ENCODE data around the gene KRTAP1-4.

The KRTAP1-4 gene

DNA sequence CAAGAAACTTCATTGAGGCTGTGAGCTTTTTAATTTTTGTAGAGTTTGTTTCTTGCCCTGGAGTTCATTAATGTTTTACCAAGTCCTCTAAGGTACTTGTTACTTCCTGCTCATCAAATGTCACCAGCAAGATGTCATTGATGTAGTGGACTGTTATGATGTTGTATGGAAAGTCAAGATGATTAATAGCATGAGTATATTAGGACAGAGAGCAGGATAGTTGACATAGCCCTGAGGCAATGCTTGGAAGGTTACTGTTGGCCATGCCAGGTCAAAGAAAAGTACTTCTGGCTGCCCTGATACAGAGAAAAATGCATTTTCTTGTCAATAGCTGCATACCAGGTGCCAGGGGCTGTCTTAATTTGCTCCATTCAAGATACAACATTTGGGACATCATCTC is 9.7 kb downstream of the KRTAP1-4 start:
- Histone ChIP-seq H3K4me1 (ENCODE audit: control insufficient read depth, insufficient read depth, low read length) (no peaks in the 10 kb centered on the region), H3K4me3 (ENCODE audit: low read depth, low read length) (no peak overlapping the region), H3K27ac (ENCODE audit: extremely low read depth, low read depth, low read length) (no peak overlapping the region), H3K36me3 (ENCODE audit: control insufficient read depth in 2 of 2, insufficient read depth in 1 of 2, low read length in 2 of 2) (no peaks in the 10 kb centered on the region), H3K9me3 (ENCODE audit: control insufficient read depth, insufficient read depth, low read depth, low read length) (no peaks in the 10 kb centered on the region)
- CTCF ChIA-PET, result interaction anchor here (0.6 to 1.4 kb wide), 2 partner anchors 55 to 177 kb away, joined by 3 to 5 read pairs; no protein-coding TSS in a partner anchor
- POLR2A ChIA-PET, result no interaction called here
- TF ChIP-seq, protein P1, sequence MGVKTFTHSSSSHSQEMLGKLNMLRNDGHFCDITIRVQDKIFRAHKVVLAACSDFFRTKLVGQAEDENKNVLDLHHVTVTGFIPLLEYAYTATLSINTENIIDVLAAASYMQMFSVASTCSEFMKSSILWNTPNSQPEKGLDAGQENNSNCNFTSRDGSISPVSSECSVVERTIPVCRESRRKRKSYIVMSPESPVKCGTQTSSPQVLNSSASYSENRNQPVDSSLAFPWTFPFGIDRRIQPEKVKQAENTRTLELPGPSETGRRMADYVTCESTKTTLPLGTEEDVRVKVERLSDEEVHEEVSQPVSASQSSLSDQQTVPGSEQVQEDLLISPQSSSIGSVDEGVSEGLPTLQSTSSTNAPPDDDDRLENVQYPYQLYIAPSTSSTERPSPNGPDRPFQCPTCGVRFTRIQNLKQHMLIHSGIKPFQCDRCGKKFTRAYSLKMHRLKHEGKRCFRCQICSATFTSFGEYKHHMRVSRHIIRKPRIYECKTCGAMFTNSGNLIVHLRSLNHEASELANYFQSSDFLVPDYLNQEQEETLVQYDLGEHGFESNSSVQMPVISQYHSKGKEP (tag by site-specific recombination; IDR thresholded peaks at IDR 0.05), result no peak
- no peak for TF ChIP-seq ZNF2 (tag by site-specific recombination; IDR thresholded peaks at IDR 0.05)
- no peak for TF ChIP-seq ZNF416 (tag by site-specific recombination; IDR thresholded peaks at IDR 0.05)
- no peak for TF ChIP-seq ZNF140 (tag by site-specific recombination; IDR thresholded peaks at IDR 0.05)
- no peak for TF ChIP-seq ZNF629 (tag by site-specific recombination; IDR thresholded peaks at IDR 0.05)
- TF ChIP-seq OSR2 (tag by site-specific recombination; IDR thresholded peaks at IDR 0.05), result no peak
- peak; percentile 74 for TF ChIP-seq ZNF157 (tag by site-specific recombination; IDR thresholded peaks at IDR 0.05)
- TF ChIP-seq ZNF707 (tag by site-specific recombination; IDR thresholded peaks at IDR 0.05), result no peak

DNA sequence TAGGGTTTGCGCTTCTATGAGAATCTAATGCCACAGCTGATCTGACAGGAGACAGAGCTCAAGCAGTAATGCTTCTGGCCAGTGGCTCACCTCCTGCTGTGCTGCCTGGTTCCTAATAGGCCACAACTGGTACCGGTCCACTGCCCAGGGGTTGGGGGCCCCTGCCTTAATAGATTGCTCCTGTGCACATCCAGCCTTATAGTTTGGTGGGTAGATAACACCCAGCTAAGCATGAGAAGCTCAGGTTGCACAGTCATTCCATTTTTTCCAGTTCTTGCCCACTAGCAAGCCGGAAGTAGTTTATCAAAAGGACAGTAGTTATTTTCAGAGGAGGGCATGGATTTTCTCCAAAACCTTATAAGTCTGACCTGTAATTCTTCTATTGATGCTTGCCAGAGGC is 10.6 kb downstream of the KRTAP1-4 start:
- Histone ChIP-seq H3K9me3 (ENCODE audit: control insufficient read depth, insufficient read depth, low read depth, low read length) (no peaks in the 10 kb centered on the region), H3K36me3 (ENCODE audit: control insufficient read depth in 2 of 2, insufficient read depth in 1 of 2, low read length in 2 of 2) (no peaks in the 10 kb centered on the region), H3K4me3 (ENCODE audit: low read depth, low read length) (no peak overlapping the region), H3K27ac (ENCODE audit: extremely low read depth, low read depth, low read length) (no peak overlapping the region), H3K4me1 (ENCODE audit: control insufficient read depth, insufficient read depth, low read length) (no peaks in the 10 kb centered on the region)
- no peak for TF ChIP-seq ZNF132 (tag by site-specific recombination; IDR thresholded peaks at IDR 0.05; ENCODE audit: borderline replicate concordance)
- no peak for TF ChIP-seq ZNF776 (tag by site-specific recombination; IDR thresholded peaks at IDR 0.05; ENCODE audit: borderline replicate concordance)
- no peak for TF ChIP-seq ZNF423 (tag by site-specific recombination; IDR thresholded peaks at IDR 0.05)
- ChIA-PET CTCF (interaction anchor here (0.6 to 1.4 kb wide), 3 partner anchors 54 to 569 kb away, joined by 3 to 4 read pairs (median 3); no protein-coding TSS in a partner anchor), POLR2A (no interaction called here)

DNA sequence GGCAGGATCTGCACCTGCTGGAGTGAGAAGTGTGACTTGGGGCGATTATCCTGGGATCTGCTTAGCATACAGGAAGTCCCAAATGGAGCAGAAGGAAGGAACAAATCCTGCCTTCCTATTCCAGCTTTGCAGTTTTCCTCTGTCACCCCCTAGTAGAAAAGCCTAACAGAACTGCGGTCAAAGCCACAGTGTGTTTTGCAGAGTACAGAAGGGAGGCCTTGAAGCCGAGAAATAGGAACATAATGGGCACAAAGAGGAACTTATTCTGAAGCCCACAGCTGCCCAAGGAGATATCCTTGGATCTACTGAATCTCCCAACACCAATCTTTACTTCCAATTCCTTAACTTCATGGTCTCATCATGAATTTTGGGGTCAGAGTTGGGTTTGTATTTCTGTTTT is 11.5 kb downstream of the KRTAP1-4 start:
- H3K4me3 ChIP-seq (ENCODE audit: low read depth, low read length), result no peak overlapping the region
- no peak overlapping the region for H3K27ac ChIP-seq (ENCODE audit: extremely low read depth, low read depth, low read length)
- TF ChIP-seq ZNF426 (tag by site-specific recombination; IDR thresholded peaks at IDR 0.05) (no peak), MEIS1 (CRISPR knock-in tag; IDR thresholded peaks at IDR 0.05; ENCODE audit: borderline replicate concordance) (no peak), ZNF155 (tag by site-specific recombination; IDR thresholded peaks at IDR 0.05) (no peak), KLF1 (tag by site-specific recombination; IDR thresholded peaks at IDR 0.05) (no peak), ZNF558 (tag by site-specific recombination; IDR thresholded peaks at IDR 0.05) (no peak), ZIC2 (tag by site-specific recombination; IDR thresholded peaks at IDR 0.05) (no peak), ZNF248 (tag by site-specific recombination; IDR thresholded peaks at IDR 0.05) (no peak), ZNF274 (IDR thresholded peaks at IDR 0.05; ENCODE audit: low read length) (no peak), ZNF274 (tag by site-specific recombination; IDR thresholded peaks at IDR 0.05; ENCODE audit: borderline replicate concordance) (no peak), ZNF776 (tag by site-specific recombination; IDR thresholded peaks at IDR 0.05; ENCODE audit: borderline replicate concordance) (no peak), ZNF664 (tag by site-specific recombination; IDR thresholded peaks at IDR 0.05) (no peak)
- TF ChIP-seq, protein P2, sequence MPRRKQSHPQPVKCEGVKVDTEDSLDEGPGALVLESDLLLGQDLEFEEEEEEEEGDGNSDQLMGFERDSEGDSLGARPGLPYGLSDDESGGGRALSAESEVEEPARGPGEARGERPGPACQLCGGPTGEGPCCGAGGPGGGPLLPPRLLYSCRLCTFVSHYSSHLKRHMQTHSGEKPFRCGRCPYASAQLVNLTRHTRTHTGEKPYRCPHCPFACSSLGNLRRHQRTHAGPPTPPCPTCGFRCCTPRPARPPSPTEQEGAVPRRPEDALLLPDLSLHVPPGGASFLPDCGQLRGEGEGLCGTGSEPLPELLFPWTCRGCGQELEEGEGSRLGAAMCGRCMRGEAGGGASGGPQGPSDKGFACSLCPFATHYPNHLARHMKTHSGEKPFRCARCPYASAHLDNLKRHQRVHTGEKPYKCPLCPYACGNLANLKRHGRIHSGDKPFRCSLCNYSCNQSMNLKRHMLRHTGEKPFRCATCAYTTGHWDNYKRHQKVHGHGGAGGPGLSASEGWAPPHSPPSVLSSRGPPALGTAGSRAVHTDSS (tag by site-specific recombination; IDR thresholded peaks at IDR 0.05), result no peak
- TF ChIP-seq, protein P3, sequence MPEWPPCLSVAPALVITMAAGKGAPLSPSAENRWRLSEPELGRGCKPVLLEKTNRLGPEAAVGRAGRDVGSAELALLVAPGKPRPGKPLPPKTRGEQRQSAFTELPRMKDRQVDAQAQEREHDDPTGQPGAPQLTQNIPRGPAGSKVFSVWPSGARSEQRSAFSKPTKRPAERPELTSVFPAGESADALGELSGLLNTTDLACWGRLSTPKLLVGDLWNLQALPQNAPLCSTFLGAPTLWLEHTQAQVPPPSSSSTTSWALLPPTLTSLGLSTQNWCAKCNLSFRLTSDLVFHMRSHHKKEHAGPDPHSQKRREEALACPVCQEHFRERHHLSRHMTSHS (tag by site-specific recombination; IDR thresholded peaks at IDR 0.05), result no peak
- TF ChIP-seq, protein P4, sequence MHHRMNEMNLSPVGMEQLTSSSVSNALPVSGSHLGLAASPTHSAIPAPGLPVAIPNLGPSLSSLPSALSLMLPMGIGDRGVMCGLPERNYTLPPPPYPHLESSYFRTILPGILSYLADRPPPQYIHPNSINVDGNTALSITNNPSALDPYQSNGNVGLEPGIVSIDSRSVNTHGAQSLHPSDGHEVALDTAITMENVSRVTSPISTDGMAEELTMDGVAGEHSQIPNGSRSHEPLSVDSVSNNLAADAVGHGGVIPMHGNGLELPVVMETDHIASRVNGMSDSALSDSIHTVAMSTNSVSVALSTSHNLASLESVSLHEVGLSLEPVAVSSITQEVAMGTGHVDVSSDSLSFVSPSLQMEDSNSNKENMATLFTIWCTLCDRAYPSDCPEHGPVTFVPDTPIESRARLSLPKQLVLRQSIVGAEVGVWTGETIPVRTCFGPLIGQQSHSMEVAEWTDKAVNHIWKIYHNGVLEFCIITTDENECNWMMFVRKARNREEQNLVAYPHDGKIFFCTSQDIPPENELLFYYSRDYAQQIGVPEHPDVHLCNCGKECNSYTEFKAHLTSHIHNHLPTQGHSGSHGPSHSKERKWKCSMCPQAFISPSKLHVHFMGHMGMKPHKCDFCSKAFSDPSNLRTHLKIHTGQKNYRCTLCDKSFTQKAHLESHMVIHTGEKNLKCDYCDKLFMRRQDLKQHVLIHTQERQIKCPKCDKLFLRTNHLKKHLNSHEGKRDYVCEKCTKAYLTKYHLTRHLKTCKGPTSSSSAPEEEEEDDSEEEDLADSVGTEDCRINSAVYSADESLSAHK (tag by site-specific recombination; IDR thresholded peaks at IDR 0.05), result no peak
- TF ChIP-seq, protein P5, sequence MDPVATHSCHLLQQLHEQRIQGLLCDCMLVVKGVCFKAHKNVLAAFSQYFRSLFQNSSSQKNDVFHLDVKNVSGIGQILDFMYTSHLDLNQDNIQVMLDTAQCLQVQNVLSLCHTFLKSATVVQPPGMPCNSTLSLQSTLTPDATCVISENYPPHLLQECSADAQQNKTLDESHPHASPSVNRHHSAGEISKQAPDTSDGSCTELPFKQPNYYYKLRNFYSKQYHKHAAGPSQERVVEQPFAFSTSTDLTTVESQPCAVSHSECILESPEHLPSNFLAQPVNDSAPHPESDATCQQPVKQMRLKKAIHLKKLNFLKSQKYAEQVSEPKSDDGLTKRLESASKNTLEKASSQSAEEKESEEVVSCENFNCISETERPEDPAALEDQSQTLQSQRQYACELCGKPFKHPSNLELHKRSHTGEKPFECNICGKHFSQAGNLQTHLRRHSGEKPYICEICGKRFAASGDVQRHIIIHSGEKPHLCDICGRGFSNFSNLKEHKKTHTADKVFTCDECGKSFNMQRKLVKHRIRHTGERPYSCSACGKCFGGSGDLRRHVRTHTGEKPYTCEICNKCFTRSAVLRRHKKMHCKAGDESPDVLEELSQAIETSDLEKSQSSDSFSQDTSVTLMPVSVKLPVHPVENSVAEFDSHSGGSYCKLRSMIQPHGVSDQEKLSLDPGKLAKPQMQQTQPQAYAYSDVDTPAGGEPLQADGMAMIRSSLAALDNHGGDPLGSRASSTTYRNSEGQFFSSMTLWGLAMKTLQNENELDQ (tag by site-specific recombination; IDR thresholded peaks at IDR 0.05; ENCODE audit: low read depth), result no peak

More for the DNA sequence above, 11.5 kb downstream of the KRTAP1-4 start:
- Histone ChIP-seq H3K9me3 (ENCODE audit: control insufficient read depth, insufficient read depth, low read depth, low read length) (no peaks in the 10 kb centered on the region), H3K36me3 (ENCODE audit: control insufficient read depth in 2 of 2, insufficient read depth in 1 of 2, low read length in 2 of 2) (no peaks in the 10 kb centered on the region), H3K4me1 (ENCODE audit: control insufficient read depth, insufficient read depth, low read length) (no peaks in the 10 kb centered on the region)
- ChIA-PET CTCF (interaction anchor here (0.7 kb wide), 1 partner anchor 294 kb away, joined by 3 read pairs; no protein-coding TSS in a partner anchor), POLR2A (no interaction called here)

Measured in HEK293 (cell line).